HUES64 (cell line): ENCODE data around the gene SEPTIN12.
"Not testable (repeated sequence)": the region's sequence is repeated elsewhere in the genome, so short reads cannot be mapped to it uniquely, and the experiment has no call there.

Source experiments
- H3K27ac ChIP-seq: 2 replicates; pipeline ENCODE4 v1.7.0; 2013; ENCODE audit warnings: low read depth, low read length, inconsistent platforms
- H3K27me3 ChIP-seq: 2 replicates; pipeline ENCODE4 v1.6.1; 2013; ENCODE audit warnings: mild to moderate bottlenecking, low read length; ENCODE audit not compliant: insufficient read depth
- H3K36me3 ChIP-seq: 2 replicates; pipeline ENCODE4 v1.6.1; 2013; ENCODE audit warnings: mild to moderate bottlenecking, low read length; ENCODE audit not compliant: insufficient read depth
- H3K4me1 ChIP-seq: 2 replicates; pipeline ENCODE4 v1.6.1; 2013; ENCODE audit warnings: mild to moderate bottlenecking, low read length, moderate library complexity; ENCODE audit not compliant: insufficient read depth
- H3K4me3 ChIP-seq: 2 replicates; pipeline ENCODE4 v1.5.1; 2013; ENCODE audit warnings: mild to moderate bottlenecking, low read length, moderate library complexity
- H3K9ac ChIP-seq: 2 replicates; pipeline ENCODE4 v1.6.1; 2013; ENCODE audit warnings: mild to moderate bottlenecking, low read depth, low read length
- H3K9me3 ChIP-seq: 2 replicates; pipeline ENCODE4 v1.6.1; 2013; ENCODE audit warnings: low read depth, low read length; ENCODE audit not compliant: insufficient read depth
- WGBS: fragments of 150-250, 120-280 bp; methylation state at CpG from one replicate; pipeline ENCODE4 v1.1.7; 2013; ENCODE audit warnings: missing lambda C conversion rate; 5-methylcytosine and 5-hydroxymethylcytosine counted together

The SEPTIN12 gene

GRCh38 chr16:4749700-4750257, 38.4 kb downstream of the SEPTIN12 start:
- no peaks in the 10 kb centered on the region for H3K9me3 ChIP-seq
- H3K27ac ChIP-seq: no peak overlapping the region
- no peaks in the 10 kb centered on the region for H3K4me1 ChIP-seq
- no peak overlapping the region for H3K4me3 ChIP-seq
- WGBS: 91% methylated on average over 10 of the region's 10 CpGs
- H3K27me3 ChIP-seq: no peaks in the 10 kb centered on the region
- peaks cover 36% of the 10 kb centered on the region for H3K36me3 ChIP-seq
- no peak overlapping the region for H3K9ac ChIP-seq

GRCh38 chr16:4748682-4749411, 39.3 kb downstream of the SEPTIN12 start:
- WGBS: 94% methylated on average over 16 of the region's 16 CpGs
- Histone ChIP-seq H3K27me3 (no peaks in the 10 kb centered on the region), H3K36me3 (peaks cover 32% of the 10 kb centered on the region), H3K9me3 (no peaks in the 10 kb centered on the region), H3K27ac (no peak overlapping the region), H3K9ac (no peak overlapping the region), H3K4me3 (no peak overlapping the region), H3K4me1 (no peaks in the 10 kb centered on the region)

- Histone ChIP-seq H3K4me1 (no peaks in the 10 kb centered on the region), H3K36me3 (peaks cover 24% of the 10 kb centered on the region), H3K9ac (no peak overlapping the region), H3K9me3 (no peaks in the 10 kb centered on the region), H3K27me3 (no peaks in the 10 kb centered on the region), H3K4me3 (no peak overlapping the region), H3K27ac (no peak overlapping the region)
- 94% methylated on average over 13 of the region's 14 CpGs for WGBS
Observed at GRCh38 chr16:4747906-4748681, 40.1 kb downstream of the SEPTIN12 start.

- H3K4me1 ChIP-seq: no peaks in the 10 kb centered on the region; the same call in 1 of the 2 replicates
- no peaks in the 10 kb centered on the region for H3K9me3 ChIP-seq
- H3K27me3 ChIP-seq: no peaks in the 10 kb centered on the region
- H3K4me3 ChIP-seq: no peak overlapping the region
- no peak overlapping the region for H3K9ac ChIP-seq
- H3K36me3 ChIP-seq: peaks cover 14% of the 10 kb centered on the region
- 76% methylated on average over 15 of the region's 15 CpGs for WGBS
- no peak overlapping the region for H3K27ac ChIP-seq
Observed at GRCh38 chr16:4746991-4747574, 41.1 kb downstream of the SEPTIN12 start.

GRCh38 chr16:4746215-4746614, 41.9 kb downstream of the SEPTIN12 start:
- no peak overlapping the region for H3K4me3 ChIP-seq
- H3K9me3 ChIP-seq: no peaks in the 10 kb centered on the region
- no peak overlapping the region for H3K9ac ChIP-seq
- no peak overlapping the region for H3K27ac ChIP-seq
- peaks cover 5% of the 10 kb centered on the region for H3K36me3 ChIP-seq
- no peaks in the 10 kb centered on the region for H3K27me3 ChIP-seq
- 88% methylated on average over 8 of the region's 8 CpGs for WGBS
- no peaks in the 10 kb centered on the region; the same call in 1 of the 2 replicates for H3K4me1 ChIP-seq

GRCh38 chr16:4745274-4745569, 42.9 kb downstream of the SEPTIN12 start:
- H3K27me3 ChIP-seq: no peaks in the 10 kb centered on the region
- H3K27ac ChIP-seq: no peak overlapping the region
- no peak overlapping the region for H3K4me3 ChIP-seq
- no peaks in the 10 kb centered on the region; the same call in 1 of the 2 replicates for H3K4me1 ChIP-seq
- no peaks in the 10 kb centered on the region for H3K36me3 ChIP-seq
- no peak overlapping the region for H3K9ac ChIP-seq
- 90% methylated on average over 3 of the region's 3 CpGs for WGBS
- H3K9me3 ChIP-seq: no peaks in the 10 kb centered on the region

- Histone ChIP-seq H3K36me3 (no peaks in the 10 kb centered on the region), H3K9me3 (no peaks in the 10 kb centered on the region), H3K4me3 (no peak overlapping the region), H3K27ac (no peak overlapping the region), H3K4me1 (no peaks in the 10 kb centered on the region; the same call in 1 of the 2 replicates), H3K27me3 (no peaks in the 10 kb centered on the region), H3K9ac (no peak overlapping the region)
- WGBS: 76% methylated on average over 11 of the region's 13 CpGs
Observed at GRCh38 chr16:4744555-4745273, 43.4 kb downstream of the SEPTIN12 start.

- no peak overlapping the region for H3K27ac ChIP-seq
- no peaks in the 10 kb centered on the region for H3K27me3 ChIP-seq
- H3K9ac ChIP-seq: no peak overlapping the region
- WGBS: 67% methylated on average over 14 of the region's 14 CpGs
- H3K4me1 ChIP-seq: no peaks in the 10 kb centered on the region; the same call in 1 of the 2 replicates
- no peaks in the 10 kb centered on the region for H3K36me3 ChIP-seq
- no peak overlapping the region; the same call in 1 of the 2 replicates for H3K4me3 ChIP-seq
- no peaks in the 10 kb centered on the region for H3K9me3 ChIP-seq
Observed at GRCh38 chr16:4743226-4743878, 44.8 kb downstream of the SEPTIN12 start.

- H3K9ac ChIP-seq, H3K27me3 ChIP-seq, H3K36me3 ChIP-seq, H3K9me3 ChIP-seq, H3K4me3 ChIP-seq, H3K27ac ChIP-seq, H3K4me1 ChIP-seq: not testable (repeated sequence)
- 93% methylated on average over 5 of the region's 5 CpGs for WGBS
Observed at GRCh38 chr16:4738370-4738769, 49.8 kb downstream of the SEPTIN12 start.

GRCh38 chr16:4737545-4737944, 50.6 kb downstream of the SEPTIN12 start:
- Histone ChIP-seq H3K9me3 (no peaks in the 10 kb centered on the region), H3K36me3 (no peaks in the 10 kb centered on the region), H3K9ac (no peak overlapping the region), H3K4me3 (no peak overlapping the region), H3K27me3 (no peaks in the 10 kb centered on the region), H3K4me1 (no peaks in the 10 kb centered on the region; the same call in 1 of the 2 replicates), H3K27ac (no peak overlapping the region)
- WGBS: 86% methylated on average over 15 of the region's 15 CpGs
